ENCODE measurements around the gene ATP5F1E.
"Not testable (repeated sequence)": the region's sequence is repeated elsewhere in the genome, so short reads cannot be mapped to it uniquely, and the experiment has no call there.

Gene ATP5F1E

DNA sequence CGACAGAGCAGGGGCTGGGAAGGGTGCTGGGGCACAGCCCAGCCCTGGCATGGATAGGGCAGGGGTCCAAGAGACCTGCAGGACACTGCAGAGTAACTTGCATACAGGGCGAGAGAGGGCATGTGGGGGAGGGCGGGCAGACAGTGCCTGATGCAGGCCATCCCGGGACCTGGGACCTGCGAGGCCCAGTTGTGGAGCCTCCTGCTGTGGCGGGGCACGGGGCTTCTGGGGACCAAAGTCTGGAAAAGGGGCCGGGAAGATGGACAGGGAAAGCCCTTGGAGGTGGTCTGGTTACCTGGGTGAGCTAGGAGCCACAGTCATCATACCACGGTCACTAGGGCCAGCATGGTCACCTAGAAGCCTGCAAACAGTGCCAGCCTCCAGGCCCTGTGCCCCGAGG lies 13.3 kb downstream of the ATP5F1E start:
- DNase-seq = no peak

GRCh38 chr20:59017493-59018231 lies 14.5 kb downstream of the ATP5F1E start:
- DNase-seq = no peak

GRCh38 chr20:59016795-59017492 lies 15.2 kb downstream of the ATP5F1E start:
- no peak for DNase-seq

- DNase-seq = no peak
Observed at GRCh38 chr20:59015812-59016711, 16.1 kb downstream of the ATP5F1E start.

GRCh38 chr20:59015411-59015810 lies 16.7 kb downstream of the ATP5F1E start:
- no peak for DNase-seq

DNA sequence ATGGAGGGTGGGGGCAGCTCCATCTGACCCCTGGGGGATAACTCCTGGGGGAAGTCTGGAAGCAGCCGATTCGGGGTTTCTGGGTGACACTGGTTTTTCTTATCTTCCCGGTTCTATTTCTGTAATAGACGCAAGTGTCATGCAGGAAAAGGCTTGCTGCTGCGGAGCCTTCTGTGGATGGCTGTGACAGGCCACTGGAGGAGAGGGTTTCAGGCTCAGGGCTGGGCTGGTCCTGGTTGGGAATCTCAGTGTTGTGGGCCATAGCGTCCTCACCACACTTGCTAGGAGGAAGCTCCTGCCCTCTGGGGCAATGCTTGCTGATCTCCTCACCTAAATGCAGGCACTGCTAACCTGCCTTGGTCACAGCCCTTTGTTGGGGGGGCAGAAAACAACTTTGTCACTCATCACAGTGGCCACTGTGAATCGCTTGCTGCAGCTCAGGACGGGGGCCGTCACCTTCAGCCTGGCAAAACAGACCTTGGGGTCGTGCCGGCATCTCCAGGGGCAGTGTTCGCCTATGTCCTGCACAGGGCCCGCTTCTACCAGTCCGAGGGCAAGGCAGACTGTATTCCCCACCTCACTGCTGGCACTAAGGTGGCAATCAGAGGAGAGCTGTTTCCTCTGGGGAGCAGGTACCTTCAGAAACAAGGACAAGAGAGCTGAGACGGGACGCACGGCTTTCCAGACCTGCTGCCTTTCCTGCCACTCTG lies 17.3 kb downstream of the ATP5F1E start:
- no peak for DNase-seq

DNA sequence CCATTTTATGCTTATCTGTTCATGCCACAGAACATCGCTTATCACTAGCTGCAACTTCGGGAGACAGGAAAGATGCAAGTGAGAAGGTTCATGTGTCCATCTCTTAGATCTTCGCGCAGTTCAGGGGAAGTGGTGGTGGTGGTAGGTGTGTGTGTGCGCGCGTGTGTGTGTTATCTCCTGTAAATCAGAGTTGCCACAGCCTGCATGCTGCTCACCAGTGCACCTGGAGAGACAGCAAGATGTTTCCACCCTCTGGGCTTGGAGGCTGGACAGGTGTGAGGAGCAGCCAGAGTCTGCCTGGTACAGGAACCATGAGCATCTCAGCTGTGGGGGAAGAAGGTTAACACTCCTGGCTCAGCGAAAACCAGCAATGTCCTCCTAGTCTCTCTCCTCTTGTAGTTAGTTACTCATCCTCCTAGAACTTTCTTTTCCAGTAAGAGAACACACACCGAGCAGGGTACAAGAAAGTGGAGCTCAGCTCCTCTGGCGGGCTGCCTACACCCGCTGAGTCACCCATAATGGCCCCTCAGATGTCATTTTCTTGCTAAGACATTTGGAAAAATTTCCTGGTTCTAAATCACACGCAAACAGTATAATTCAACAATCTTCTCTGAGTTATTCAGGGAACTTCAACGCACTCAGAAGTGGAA lies 18.1 kb downstream of the ATP5F1E start:
- DNase-seq = no peak

GRCh38 chr20:59013031-59013951 lies 18.8 kb downstream of the ATP5F1E start:
- DNase-seq = no peak

- not testable (repeated sequence) for DNase-seq
Observed at GRCh38 chr20:59011874-59012157, 20.3 kb downstream of the ATP5F1E start.

DNA sequence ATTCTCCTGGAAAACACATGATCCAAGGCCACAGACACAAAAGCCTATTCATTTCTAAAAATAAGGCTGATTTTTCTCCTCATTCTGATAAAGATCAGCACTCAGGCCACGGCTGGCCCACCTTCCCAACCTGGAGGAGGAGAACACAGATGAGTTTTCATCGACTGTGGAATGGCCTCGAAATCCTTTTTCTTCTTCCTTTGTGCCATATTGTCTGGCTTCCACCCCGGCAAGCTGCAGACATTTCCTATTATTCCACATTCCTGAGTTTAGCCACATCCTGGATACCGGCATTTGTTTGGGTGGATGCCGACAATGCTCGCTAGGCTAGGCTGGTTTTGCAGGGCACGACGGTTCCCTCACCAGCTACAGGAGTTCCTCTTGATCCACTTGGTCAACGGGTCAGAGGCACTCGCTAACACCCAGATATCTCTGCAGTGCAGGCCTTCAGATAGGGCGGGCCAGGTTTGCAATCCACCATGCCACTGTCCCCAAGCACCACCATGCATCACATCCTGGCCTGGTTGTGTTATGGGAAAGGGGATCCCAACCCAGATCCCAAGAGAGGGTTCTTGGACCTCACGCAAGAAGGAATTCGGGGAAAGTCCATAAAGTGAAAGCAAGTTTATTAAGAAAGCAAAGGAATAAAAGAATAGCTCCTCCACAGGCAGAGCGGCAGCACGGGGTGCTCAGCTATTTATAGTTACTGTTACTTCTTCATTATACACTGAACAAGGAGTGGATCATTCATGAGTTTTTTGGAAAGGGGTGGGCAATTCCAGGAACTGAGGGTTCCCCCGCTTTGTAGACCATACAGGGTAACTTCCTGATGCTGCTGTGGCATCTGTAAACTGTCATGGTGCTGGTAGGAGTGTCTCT lies 20.9 kb downstream of the ATP5F1E start:
- DNase-seq = no peak

GRCh38 chr20:59010321-59010994 lies 21.7 kb downstream of the ATP5F1E start:
- no peak for DNase-seq

DNA sequence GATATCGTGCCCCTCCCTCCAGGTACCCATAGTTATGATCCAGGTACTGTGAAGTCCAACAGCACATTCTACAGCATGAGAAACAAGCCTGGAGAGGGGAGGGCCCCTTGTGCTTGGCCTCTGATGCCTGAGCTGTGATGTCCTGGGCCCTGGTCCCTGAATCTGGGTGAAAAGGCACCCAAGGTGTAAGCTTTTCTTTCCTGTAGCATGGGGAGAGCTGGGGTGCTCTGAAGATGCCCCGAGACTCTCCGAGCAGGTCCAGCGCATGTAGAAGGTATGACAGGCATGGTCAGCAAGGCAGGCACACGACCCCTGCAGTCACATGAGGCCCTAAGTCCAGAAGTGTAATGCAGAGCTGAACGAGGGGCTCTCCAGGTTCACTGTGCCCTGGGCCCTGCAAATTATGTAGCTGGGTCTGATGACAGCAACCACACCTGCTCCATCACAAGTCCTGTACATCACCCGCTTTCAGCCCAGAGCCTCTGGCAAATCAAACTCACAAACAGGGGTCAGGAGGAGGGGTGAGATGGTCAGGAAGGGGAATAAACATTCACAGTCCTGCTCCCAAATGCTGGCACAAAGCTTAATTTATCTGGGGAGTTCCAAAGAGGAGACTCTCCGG lies 23.3 kb downstream of the ATP5F1E start:
- DNase-seq = no peak

GRCh38 chr20:59007665-59008511 lies 24.2 kb downstream of the ATP5F1E start:
- DNase-seq = no peak

DNA sequence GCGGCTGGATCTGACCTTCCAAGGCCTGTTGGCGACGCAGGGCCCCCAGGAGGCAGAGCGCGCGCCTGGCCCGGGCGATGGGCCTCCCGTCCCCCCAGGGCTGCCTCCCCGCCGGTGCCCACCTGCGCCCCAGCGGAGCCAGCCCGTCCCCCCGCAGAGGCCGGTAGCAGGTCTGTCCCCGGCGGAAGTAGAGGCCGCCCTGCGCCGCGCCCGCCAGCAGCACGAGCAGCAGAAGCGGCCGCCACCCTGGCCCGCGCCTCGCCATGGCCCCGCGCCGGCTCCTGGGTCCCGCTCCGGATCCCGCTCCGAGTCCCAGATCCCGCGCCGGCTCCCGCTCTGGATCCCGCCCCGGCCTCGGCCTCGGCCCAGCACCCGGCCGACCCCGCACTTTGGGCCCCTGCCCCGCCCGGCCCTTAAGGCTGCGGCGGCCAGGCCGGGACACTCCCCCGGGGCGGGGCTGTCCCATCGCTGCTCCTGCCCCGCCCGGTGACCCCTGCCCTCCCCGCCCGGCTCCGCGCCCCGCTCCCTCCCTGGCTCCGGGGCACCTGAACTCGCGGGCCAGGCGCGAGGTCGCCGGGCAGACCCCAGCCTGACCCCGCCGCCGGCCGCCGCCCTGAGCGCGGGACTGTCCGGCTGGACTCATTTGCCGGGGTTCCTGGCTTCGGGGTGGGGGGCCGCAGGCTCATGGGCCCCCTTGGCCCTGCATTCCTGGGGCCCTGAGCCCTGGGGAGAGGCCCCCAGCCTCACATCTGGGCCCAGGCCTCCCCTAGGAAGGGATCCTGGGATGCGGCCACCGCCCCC lies 25.1 kb downstream of the ATP5F1E start, which contains the start of gene CTSZ:
TSS of gene CTSZ (minus strand) at position 391 of the 801 bp plus-strand sequence. CDS start at position 265, 126 bp downstream.
- no peak for DNase-seq

GRCh38 chr20:59006167-59006863 lies 25.8 kb downstream of the ATP5F1E start:
- no peak for DNase-seq

DNA sequence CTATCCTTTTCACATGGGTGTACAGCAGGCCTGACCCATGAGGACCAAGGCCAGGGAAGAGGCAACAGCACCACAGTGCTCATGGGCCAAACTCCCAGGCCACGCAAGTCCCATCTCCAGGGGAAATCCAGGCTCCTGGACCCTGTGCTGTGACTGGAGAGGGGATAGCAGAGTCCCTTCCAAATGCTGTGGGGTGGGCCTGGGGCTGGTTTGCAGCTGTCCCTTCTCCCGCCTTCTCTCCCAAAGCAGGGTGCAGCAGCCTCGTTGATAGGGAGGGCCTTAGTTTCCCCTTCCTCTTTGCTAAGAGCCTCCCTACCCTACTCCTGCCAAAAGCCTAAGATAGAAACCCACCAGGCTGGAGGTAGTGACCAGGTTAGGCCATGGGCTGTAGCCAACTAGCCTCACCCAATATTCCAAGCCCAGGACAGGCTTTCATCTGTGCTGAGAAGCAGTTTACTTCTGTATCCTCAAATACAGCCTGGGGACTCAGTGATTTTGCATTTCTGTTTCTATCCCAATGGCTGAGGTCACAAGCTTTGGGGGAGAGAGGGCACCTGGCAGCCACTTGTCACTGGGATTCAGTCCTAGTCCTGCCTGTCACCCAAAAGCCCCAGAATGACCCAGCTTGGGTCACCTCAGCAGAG lies 26.5 kb downstream of the ATP5F1E start:
- no peak for DNase-seq

Data from NCI-H2227 treated with DMSO at 0.1 percent for 48 hours (cell line).